T-helper 2 cell (primary cell): ENCODE measurements around the gene FER.
"Not testable (repeated sequence)": the region's sequence is repeated elsewhere in the genome, so short reads cannot be mapped to it uniquely, and the experiment has no call there.

Experiments
- DNase-seq, 5 experiments: peaks; one replicate each; pipeline versions ENCODE4 v3.0.0 to v3.0.0-alpha.2; 2012 to 2022
- total RNA-seq, 2 donors: gene quantifications; one replicate each; lab custom pipeline; 2026; lab: John Stamatoyannopoulos, UW

Gene FER
- total RNA-seq = 24.1 to 31.8 reads per million in 2 donors

GRCh38 chr5:108747774-108748400 is at the start of gene FER:
Gene FER, plus strand, starts transcription at chr5:108747897. Its CDS starts 50,286 bp downstream, at chr5:108798183.
- peak in 3 of 5 experiments; percentile 21 to 89 (median 69) for DNase-seq

- DNase-seq = not testable (repeated sequence)
These were observed 47.3 kb upstream of the FER start for GRCh38 chr5:108700388-108700787.

- DNase-seq = no peak
These were observed 46.8 kb upstream of the FER start for GRCh38 chr5:108700930-108701329.

GRCh38 chr5:108702546-108702945 is 45.2 kb upstream of the FER start:
- no peak for DNase-seq

- no peak for DNase-seq
These were observed 44.4 kb upstream of the FER start for GRCh38 chr5:108703313-108703712.

GRCh38 chr5:108707141-108707540 is 40.6 kb upstream of the FER start:
- DNase-seq = no peak

- no peak for DNase-seq
These were observed 35.8 kb upstream of the FER start for GRCh38 chr5:108711898-108712297.

- DNase-seq = no peak
These were observed 32.3 kb upstream of the FER start for GRCh38 chr5:108715408-108715807.

- peak in 1 of 5 experiments; percentile 24 for DNase-seq
These were observed 27.3 kb upstream of the FER start for GRCh38 chr5:108720391-108720790.

- no peak for DNase-seq
These were observed 21.1 kb upstream of the FER start for GRCh38 chr5:108726446-108727235.

GRCh38 chr5:108727236-108727650 is 20.5 kb upstream of the FER start:
- DNase-seq = no peak

GRCh38 chr5:108727651-108728565 is 19.8 kb upstream of the FER start:
- DNase-seq = peak in 4 of 5 experiments; percentile 13 to 48 (median 29)

GRCh38 chr5:108728566-108729241 is 19.0 kb upstream of the FER start:
- peak in 4 of 5 experiments; percentile 23 to 66 (median 48) for DNase-seq

GRCh38 chr5:108729242-108729615 is 18.5 kb upstream of the FER start:
- no peak for DNase-seq

- DNase-seq = no peak
These were observed 16.9 kb upstream of the FER start for GRCh38 chr5:108730617-108731340.

GRCh38 chr5:108735790-108736189 is 11.9 kb upstream of the FER start:
- no peak for DNase-seq

GRCh38 chr5:108736855-108737254 is 10.8 kb upstream of the FER start:
- DNase-seq = no peak

- no peak for DNase-seq
These were observed 8.3 kb upstream of the FER start for GRCh38 chr5:108739376-108739775.

- no peak for DNase-seq
These were observed 7.8 kb upstream of the FER start for GRCh38 chr5:108739906-108740305.

GRCh38 chr5:108743319-108743718 is 4.4 kb upstream of the FER start:
- DNase-seq = no peak

- DNase-seq = no peak
These were observed 3.9 kb upstream of the FER start for GRCh38 chr5:108743846-108744245.
